ENCODE results near the gene EPOP.
"Not testable (repeated sequence)": the region's sequence is repeated elsewhere in the genome, so short reads cannot be mapped to it uniquely, and the experiment has no call there.

DNA sequence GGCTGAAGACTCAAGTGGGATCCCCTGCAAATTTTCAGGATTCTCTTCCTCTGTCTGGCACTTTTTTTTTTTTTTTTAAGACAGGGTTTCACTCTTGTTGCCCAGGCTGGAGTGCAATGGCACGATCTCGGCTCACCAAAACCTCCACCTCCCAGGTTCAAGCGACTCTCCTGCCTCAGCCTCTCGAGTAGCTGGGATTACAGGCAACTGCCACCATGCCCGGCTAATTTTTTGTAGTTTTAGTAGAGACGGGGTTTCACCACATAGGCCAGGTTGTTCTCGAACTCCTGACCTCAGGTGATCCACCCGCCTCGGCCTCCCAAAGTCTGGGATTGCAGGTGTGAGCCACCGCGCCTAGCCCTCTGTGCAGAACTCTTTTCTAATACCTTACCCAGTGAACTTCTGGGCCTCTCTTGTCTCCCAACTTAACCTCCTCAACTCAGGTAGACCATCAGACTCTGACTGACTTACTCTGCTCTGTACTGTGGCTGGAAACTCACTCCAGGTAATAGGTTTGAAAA lies 24.0 kb downstream of the EPOP start:
- TF ChIP-seq, protein P1, sequence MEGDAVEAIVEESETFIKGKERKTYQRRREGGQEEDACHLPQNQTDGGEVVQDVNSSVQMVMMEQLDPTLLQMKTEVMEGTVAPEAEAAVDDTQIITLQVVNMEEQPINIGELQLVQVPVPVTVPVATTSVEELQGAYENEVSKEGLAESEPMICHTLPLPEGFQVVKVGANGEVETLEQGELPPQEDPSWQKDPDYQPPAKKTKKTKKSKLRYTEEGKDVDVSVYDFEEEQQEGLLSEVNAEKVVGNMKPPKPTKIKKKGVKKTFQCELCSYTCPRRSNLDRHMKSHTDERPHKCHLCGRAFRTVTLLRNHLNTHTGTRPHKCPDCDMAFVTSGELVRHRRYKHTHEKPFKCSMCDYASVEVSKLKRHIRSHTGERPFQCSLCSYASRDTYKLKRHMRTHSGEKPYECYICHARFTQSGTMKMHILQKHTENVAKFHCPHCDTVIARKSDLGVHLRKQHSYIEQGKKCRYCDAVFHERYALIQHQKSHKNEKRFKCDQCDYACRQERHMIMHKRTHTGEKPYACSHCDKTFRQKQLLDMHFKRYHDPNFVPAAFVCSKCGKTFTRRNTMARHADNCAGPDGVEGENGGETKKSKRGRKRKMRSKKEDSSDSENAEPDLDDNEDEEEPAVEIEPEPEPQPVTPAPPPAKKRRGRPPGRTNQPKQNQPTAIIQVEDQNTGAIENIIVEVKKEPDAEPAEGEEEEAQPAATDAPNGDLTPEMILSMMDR (conservative IDR thresholded peaks at IDR 0.05; ENCODE audit: low read length), result not testable (repeated sequence)
- not testable (repeated sequence) for TF ChIP-seq EZH2phosphoT487 (IDR thresholded peaks at IDR 0.05; ENCODE audit: borderline replicate concordance)

All from Loucy (cell line).